Muscle of leg (tissue), 11 donors: ENCODE results near the gene UBTD1. TPM values are rescaled to one million over a fixed set of nuclear protein-coding genes. Genes with fewer than 3 reads are reported as not detected.
"Not testable (repeated sequence)": the region's sequence is repeated elsewhere in the genome, so short reads cannot be mapped to it uniquely, and the experiment has no call there.

Experiments used
- DNase-seq: peaks from one replicate; pipeline ENCODE4 v3.0.0; 2013
- H3K27ac ChIP-seq: one replicate; pipeline ENCODE4 v1.5.1; 2013; ENCODE audit warnings: mild to moderate bottlenecking, low read length, control low read depth
- H3K27me3 ChIP-seq: one replicate; pipeline ENCODE4 v1.6.1; 2013; ENCODE audit warnings: low read length; ENCODE audit not compliant: control insufficient read depth, insufficient read depth
- H3K36me3 ChIP-seq: one replicate; pipeline ENCODE4 v1.6.1; 2013; ENCODE audit warnings: low read length; ENCODE audit not compliant: control insufficient read depth, insufficient read depth
- H3K4me1 ChIP-seq: one replicate; pipeline ENCODE4 v1.6.1; 2013; ENCODE audit warnings: low read length; ENCODE audit not compliant: control insufficient read depth, insufficient read depth
- H3K4me3 ChIP-seq: one replicate; pipeline ENCODE4 v1.5.1; 2013; ENCODE audit warnings: low read length, control low read depth
- H3K9me3 ChIP-seq: replicated peaks from 2 replicates; pipeline ENCODE4 v1.6.1; 2013; ENCODE audit warnings: low read depth, low read length; ENCODE audit not compliant: control insufficient read depth
- WGBS: methylation state at CpG from one replicate; pipeline ENCODE4 v1.1.5; 2013; ENCODE audit warnings: missing lambda C conversion rate; ENCODE audit not compliant: insufficient coverage; 5-methylcytosine and 5-hydroxymethylcytosine counted together
- polyA plus RNA-seq, 8 donors: library from polyadenylated mRNA; unstranded; fragments of 120-200 nt; gene quantifications; one replicate each; pipeline versions ENCODE4 v1.2.1 to v1.2.3, GENCODE V29; 2013; ENCODE audit warnings: inconsistent platforms in 1 of 8, low replicate concordance in 1 of 8; ENCODE audit not compliant: insufficient read length in 8 of 8, insufficient read depth in 1 of 8
- total RNA-seq: library from RNA; stranded (reverse); fragments of 120-200 nt; gene quantifications from one replicate; pipeline ENCODE4 v1.2.4, GENCODE V29; 2013

UBTD1 gene
- total and polyA plus RNA-seq, 9 donors: 10.6 to 18.9 (median 14.1) TPM

GRCh38 chr10:97519342-97519741 lies 20.6 kb downstream of the UBTD1 start:
- Histone ChIP-seq H3K4me3 (no peak overlapping the region), H3K36me3 (no peaks in the 10 kb centered on the region), H3K9me3 (no peaks in the 10 kb centered on the region), H3K27ac (peak overlapping the region; percentile 77), H3K27me3 (peaks cover 2% of the 10 kb centered on the region), H3K4me1 (peaks cover 84% of the 10 kb centered on the region)
- DNase-seq: no peak
- 50% methylated on average over 1 of the region's 2 CpGs for WGBS

GRCh38 chr10:97520520-97520919 lies 21.8 kb downstream of the UBTD1 start:
- Histone ChIP-seq H3K9me3 (no peaks in the 10 kb centered on the region), H3K4me1 (peaks cover 73% of the 10 kb centered on the region), H3K27ac (no peak overlapping the region), H3K27me3 (peaks cover 2% of the 10 kb centered on the region), H3K36me3 (no peaks in the 10 kb centered on the region), H3K4me3 (no peak overlapping the region)
- DNase-seq: no peak
- 82% methylated on average over 3 of the region's 5 CpGs for WGBS

GRCh38 chr10:97520978-97521761 lies 22.4 kb downstream of the UBTD1 start:
- Histone ChIP-seq H3K27ac (no peak overlapping the region), H3K9me3 (no peaks in the 10 kb centered on the region), H3K4me3 (no peak overlapping the region), H3K4me1 (peaks cover 66% of the 10 kb centered on the region), H3K27me3 (peaks cover 2% of the 10 kb centered on the region), H3K36me3 (no peaks in the 10 kb centered on the region)
- no peak for DNase-seq
- 83% methylated on average over 11 of the region's 11 CpGs for WGBS

- WGBS: 69% methylated on average over 6 of the region's 6 CpGs
- no peak for DNase-seq
- Histone ChIP-seq H3K4me3 (no peak overlapping the region), H3K36me3 (no peaks in the 10 kb centered on the region), H3K27me3 (peaks cover 2% of the 10 kb centered on the region), H3K4me1 (peaks cover 59% of the 10 kb centered on the region), H3K27ac (no peak overlapping the region), H3K9me3 (no peaks in the 10 kb centered on the region)
Measured at GRCh38 chr10:97522071-97522470, 23.3 kb downstream of the UBTD1 start.

- no peak for DNase-seq
- no peaks in the 10 kb centered on the region for H3K9me3 ChIP-seq
- peaks cover 2% of the 10 kb centered on the region for H3K27me3 ChIP-seq
- no peak overlapping the region for H3K27ac ChIP-seq
- 80% methylated on average over 5 of the region's 8 CpGs for WGBS
- H3K4me3 ChIP-seq: no peak overlapping the region
- H3K4me1 ChIP-seq: peaks cover 51% of the 10 kb centered on the region
- H3K36me3 ChIP-seq: no peaks in the 10 kb centered on the region
Measured at GRCh38 chr10:97522937-97523336, 24.2 kb downstream of the UBTD1 start.

GRCh38 chr10:97525086-97525485 lies 26.4 kb downstream of the UBTD1 start:
- peaks cover 30% of the 10 kb centered on the region for H3K4me1 ChIP-seq
- H3K36me3 ChIP-seq: no peaks in the 10 kb centered on the region
- peaks cover 2% of the 10 kb centered on the region for H3K27me3 ChIP-seq
- WGBS: 89% methylated on average over 5 of the region's 5 CpGs
- no peaks in the 10 kb centered on the region for H3K9me3 ChIP-seq
- H3K4me3 ChIP-seq: no peak overlapping the region
- H3K27ac ChIP-seq: no peak overlapping the region
- DNase-seq: no peak

GRCh38 chr10:97525683-97526110 lies 27.0 kb downstream of the UBTD1 start:
- Histone ChIP-seq H3K4me1 (peaks cover 24% of the 10 kb centered on the region), H3K36me3 (no peaks in the 10 kb centered on the region), H3K27me3 (peaks cover 2% of the 10 kb centered on the region), H3K27ac (no peak overlapping the region), H3K4me3 (no peak overlapping the region), H3K9me3 (no peaks in the 10 kb centered on the region)
- 86% methylated on average over 1 of the region's 1 CpG for WGBS
- DNase-seq: no peak

- not testable (repeated sequence) for H3K27ac ChIP-seq, H3K4me3 ChIP-seq
- no CpG with 5 or more reads among the region's 29 CpGs for WGBS
Measured at GRCh38 chr10:97528876-97529275, 30.2 kb downstream of the UBTD1 start.

GRCh38 chr10:97529685-97530465 lies 31.2 kb downstream of the UBTD1 start:
- Histone ChIP-seq H3K4me1 (peaks cover 21% of the 10 kb centered on the region), H3K27ac (no peak overlapping the region), H3K36me3 (no peaks in the 10 kb centered on the region), H3K4me3 (no peak overlapping the region), H3K9me3 (no peaks in the 10 kb centered on the region), H3K27me3 (no peaks in the 10 kb centered on the region)
- WGBS: 87% methylated on average over 4 of the region's 14 CpGs
- no peak for DNase-seq

More at GRCh38 chr10:97528876-97529275, 30.2 kb downstream of the UBTD1 start:
- peaks cover 17% of the 10 kb centered on the region for H3K4me1 ChIP-seq
- not testable (repeated sequence) for H3K27me3 ChIP-seq, DNase-seq, H3K36me3 ChIP-seq, H3K9me3 ChIP-seq

GRCh38 chr10:97531401-97531986 lies 32.8 kb downstream of the UBTD1 start:
- Histone ChIP-seq H3K4me3 (no peak overlapping the region), H3K27ac (no peak overlapping the region), H3K36me3 (no peaks in the 10 kb centered on the region), H3K9me3 (no peaks in the 10 kb centered on the region), H3K4me1 (peaks cover 21% of the 10 kb centered on the region), H3K27me3 (no peaks in the 10 kb centered on the region)
- WGBS: 92% methylated on average over 6 of the region's 10 CpGs
- no peak for DNase-seq
